HG02763 (cell line): ENCODE results near the gene ATN1.
"Not testable (repeated sequence)": the region's sequence is repeated elsewhere in the genome, so short reads cannot be mapped to it uniquely, and the experiment has no call there.

Experiments
- ATAC-seq: cut with Tn5 transposase; IDR thresholded peaks from one replicate; pipeline ENCODE4 v1.9.1; 2021; ENCODE audit warnings: mild to moderate bottlenecking, moderate library complexity; ENCODE audit not compliant: unreplicated experiment

ATN1 gene

GRCh38 chr12:6927379-6928021 is at the start of gene ATN1:
Gene ATN1 (plus strand): TSS chr12:6927959. CDS start chr12:6934002, 6,043 bp downstream.
- ATAC-seq = no peak

- ATAC-seq = not testable (repeated sequence)
These were observed 47.9 kb upstream of the ATN1 start for GRCh38 chr12:6879824-6880223.

GRCh38 chr12:6883252-6883651 is 44.5 kb upstream of the ATN1 start:
- ATAC-seq = no peak

GRCh38 chr12:6883683-6884082 is 44.1 kb upstream of the ATN1 start:
- ATAC-seq = no peak

- ATAC-seq = no peak
These were observed 43.2 kb upstream of the ATN1 start for GRCh38 chr12:6884539-6884938.

- not testable (repeated sequence) for ATAC-seq
These were observed 41.4 kb upstream of the ATN1 start for GRCh38 chr12:6886206-6886999.

- ATAC-seq = no peak
These were observed 40.3 kb upstream of the ATN1 start for GRCh38 chr12:6887460-6887859.

GRCh38 chr12:6888360-6888759 is 39.4 kb upstream of the ATN1 start:
- ATAC-seq = no peak

- ATAC-seq = not testable (repeated sequence)
These were observed 39.0 kb upstream of the ATN1 start for GRCh38 chr12:6888794-6889193.

- not testable (repeated sequence) for ATAC-seq
These were observed 37.8 kb upstream of the ATN1 start for GRCh38 chr12:6889775-6890573.

GRCh38 chr12:6890789-6891645 is 36.7 kb upstream of the ATN1 start:
- ATAC-seq = peak; percentile 90

- no peak for ATAC-seq
These were observed 36.1 kb upstream of the ATN1 start for GRCh38 chr12:6891646-6892001.

GRCh38 chr12:6892683-6893082 is 35.1 kb upstream of the ATN1 start:
- not testable (repeated sequence) for ATAC-seq

- no peak for ATAC-seq
These were observed 33.4 kb upstream of the ATN1 start for GRCh38 chr12:6894321-6894720.

- ATAC-seq = no peak
These were observed 30.8 kb upstream of the ATN1 start for GRCh38 chr12:6896846-6897435.

- ATAC-seq = no peak
These were observed 28.3 kb upstream of the ATN1 start for GRCh38 chr12:6899427-6899826.

- no peak for ATAC-seq
These were observed 27.8 kb upstream of the ATN1 start for GRCh38 chr12:6899837-6900519.

- ATAC-seq = no peak
These were observed 25.3 kb upstream of the ATN1 start for GRCh38 chr12:6902448-6902847.

GRCh38 chr12:6903722-6904121 is 24.0 kb upstream of the ATN1 start:
- no peak for ATAC-seq
